ENCODE results near the gene MPP3. TPM values are rescaled to one million over a fixed set of nuclear protein-coding genes. Genes with fewer than 3 reads are reported as not detected.
A peak's percentile ranks its signal among the peaks of the same experiment; 100 is the strongest.
"Not testable (repeated sequence)": the region's sequence is repeated elsewhere in the genome, so short reads cannot be mapped to it uniquely, and the experiment has no call there.

MPP3 gene
- total RNA-seq, 1 experiment from 2014 or later: 4.0 TPM

DNA sequence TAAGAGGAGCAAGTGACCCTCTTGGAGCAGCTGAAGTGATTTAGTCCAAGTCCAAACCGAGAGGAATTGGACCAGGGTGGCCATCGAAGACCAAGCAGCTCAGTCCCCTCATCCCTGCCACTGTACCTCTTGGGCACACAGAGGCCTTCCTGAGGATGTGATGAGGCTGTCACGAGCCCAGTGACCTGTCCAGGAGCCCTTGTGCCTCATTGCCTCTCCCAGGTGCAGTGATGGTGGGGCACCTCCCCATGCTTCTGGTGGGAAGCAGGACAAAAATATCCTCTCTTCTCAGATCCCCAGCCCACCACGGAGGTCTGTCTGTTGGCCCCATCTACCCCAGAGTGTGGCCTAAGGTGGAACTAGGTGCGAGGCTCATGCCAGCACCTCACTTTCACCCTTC is 11.3 kb upstream of the MPP3 start:
- in situ Hi-C loops (cut with HindIII; ENCODE audit: low pct_unique_long_range_greater_than_20kb, low sequenced_read_pairs): no loop called here
- DNase-seq (ENCODE audit: low read depth, low spot score): no peak

DNA sequence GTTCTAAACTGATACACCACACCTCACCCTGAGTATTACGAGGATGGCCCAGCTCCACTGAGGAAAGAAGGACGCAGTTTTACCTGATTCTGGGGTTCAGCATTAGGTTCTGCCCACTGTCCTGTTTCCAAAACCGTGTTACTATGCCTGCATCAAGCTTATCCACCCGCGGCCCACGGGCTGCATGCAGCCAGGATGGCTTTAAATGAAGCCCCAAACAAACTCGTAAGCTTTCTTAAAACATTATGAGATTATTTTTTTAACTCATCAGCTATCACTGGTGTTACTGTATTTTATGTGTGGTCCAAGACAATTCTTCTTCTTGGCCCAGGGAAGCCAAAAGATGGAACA is 10.0 kb upstream of the MPP3 start:
- in situ Hi-C loops (cut with HindIII; ENCODE audit: low pct_unique_long_range_greater_than_20kb, low sequenced_read_pairs): no loop called here
- no peak for DNase-seq (ENCODE audit: low read depth, low spot score)

DNA sequence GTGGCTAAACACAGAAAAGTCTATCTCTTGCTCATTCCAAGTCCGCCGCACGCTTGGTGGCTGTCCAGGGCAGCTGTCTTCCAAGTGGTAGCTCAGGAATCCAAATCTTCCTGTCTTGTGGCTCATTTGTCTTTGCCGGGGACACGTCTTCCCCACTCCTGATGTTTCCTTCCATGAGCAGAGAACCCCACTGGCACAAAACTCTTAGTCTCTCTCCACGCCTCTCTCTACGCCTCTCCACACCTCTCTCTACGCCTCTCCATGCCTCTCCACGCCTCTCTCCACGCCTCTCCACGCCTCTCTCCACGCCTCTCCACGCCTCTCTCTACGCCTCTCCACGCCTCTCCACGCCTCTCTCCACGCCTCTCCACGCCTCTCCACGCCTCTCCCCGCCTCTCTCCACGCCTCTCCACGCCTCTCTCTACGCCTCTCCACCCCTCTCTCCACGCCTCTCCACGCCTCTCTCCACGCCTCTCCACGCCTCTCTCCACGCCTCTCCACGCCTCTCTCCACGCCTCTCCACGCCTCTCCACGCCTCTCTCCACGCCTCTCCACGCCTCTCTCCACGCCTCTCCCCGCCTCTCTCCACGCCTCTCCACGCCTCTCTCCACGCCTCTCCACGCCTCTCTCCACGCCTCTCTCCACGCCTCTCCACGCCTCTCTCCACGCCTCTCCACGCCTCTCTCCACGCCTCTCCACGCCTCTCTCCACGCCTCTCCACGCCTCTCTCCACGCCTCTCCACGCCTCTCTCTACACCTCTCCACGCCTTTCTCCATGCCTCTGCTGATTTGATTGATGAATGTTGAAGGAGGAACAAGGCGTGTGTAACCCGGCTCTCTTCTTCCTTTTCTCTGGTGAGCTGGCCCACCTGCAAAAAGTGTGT is 9.4 kb upstream of the MPP3 start:
- DNase-seq (ENCODE audit: low read depth, low spot score); in situ Hi-C loops (cut with HindIII; ENCODE audit: low pct_unique_long_range_greater_than_20kb, low sequenced_read_pairs): not testable (repeated sequence)

DNA sequence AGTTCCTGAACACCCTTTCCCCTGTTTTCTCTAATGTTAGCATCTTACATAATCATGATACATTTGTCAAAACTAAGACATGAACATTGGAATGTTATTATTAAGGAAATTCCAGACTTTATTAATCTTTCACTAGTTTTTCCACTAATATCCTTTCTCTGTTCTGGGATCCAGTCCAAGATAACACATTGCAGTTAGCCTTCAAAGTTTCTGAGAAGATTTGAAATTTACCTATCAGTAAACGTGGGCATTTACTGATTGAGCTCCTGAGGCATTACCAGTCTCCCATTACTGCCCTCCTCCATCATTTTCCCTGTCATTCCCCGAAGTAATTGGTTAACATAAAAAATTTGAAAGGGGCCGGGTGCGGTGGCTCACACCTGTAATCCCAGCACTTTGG is 8.3 kb upstream of the MPP3 start:
- DNase-seq (ENCODE audit: low read depth, low spot score): no peak
- in situ Hi-C loops (cut with HindIII; ENCODE audit: low pct_unique_long_range_greater_than_20kb, low sequenced_read_pairs): no loop called here

DNA sequence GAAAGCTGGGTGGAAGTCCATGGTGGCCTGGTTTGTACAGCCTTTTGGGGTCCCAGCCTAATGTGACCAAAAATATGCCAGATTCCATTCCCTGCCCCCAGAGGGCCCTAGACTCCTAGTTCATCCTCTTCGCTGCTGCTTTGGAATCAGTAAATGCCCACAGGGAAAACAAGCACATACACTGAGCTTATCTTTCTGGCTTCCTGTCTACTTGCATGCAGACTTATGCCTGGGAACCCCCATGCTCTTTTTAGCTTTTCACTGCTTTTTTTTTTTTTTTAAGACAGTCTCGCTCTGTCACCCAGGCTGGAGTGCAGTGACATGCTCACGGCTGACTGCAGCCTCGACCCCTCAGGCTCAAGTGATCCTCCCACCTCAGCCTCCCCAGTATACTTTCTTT is 7.9 kb upstream of the MPP3 start:
- DNase-seq (ENCODE audit: low read depth, low spot score): peak; percentile 78
- in situ Hi-C loops (cut with HindIII; ENCODE audit: low pct_unique_long_range_greater_than_20kb, low sequenced_read_pairs): no loop called here

DNA sequence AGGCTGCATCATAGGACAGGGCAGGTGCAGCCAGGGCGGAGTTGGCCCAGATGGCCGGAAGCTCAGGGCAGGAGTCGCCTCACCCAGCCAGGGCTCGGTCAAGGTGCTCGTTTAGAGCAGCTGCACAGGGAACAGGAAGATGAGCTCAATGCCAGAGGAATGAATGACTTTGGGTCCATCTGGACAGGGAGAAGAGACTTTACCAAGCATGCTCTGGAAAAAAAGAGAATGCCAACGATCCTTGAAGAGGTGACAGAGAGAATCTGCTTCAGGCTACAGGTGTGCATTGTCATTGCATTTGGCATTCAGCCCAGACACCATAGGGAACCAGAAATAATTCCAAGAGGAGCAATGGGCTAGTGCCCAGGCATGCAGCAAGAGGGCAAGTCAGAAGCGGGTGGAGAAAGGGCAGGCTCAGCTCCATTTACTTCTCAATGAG is 6.7 kb upstream of the MPP3 start:
- DNase-seq (ENCODE audit: low read depth, low spot score): peak; percentile 14

DNA sequence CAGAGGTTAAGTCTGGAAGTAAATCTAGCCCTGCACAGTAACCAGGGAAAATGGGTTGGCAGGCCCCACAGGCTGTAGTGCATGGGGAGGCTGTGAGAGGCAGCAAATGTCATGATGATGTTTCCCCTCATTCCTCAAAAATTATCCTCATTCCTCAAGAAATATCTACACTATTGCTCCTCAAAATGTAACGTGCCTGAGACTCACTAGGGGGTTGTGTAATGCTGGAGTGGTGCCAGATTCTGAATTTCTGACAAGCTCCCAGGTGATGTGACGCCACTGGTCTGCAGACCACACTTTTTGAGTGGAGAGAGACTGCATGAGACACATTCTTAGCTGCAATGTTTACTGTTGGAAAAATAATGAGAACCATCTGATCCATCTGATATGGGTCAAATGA is 1.2 kb upstream of the MPP3 start:
- in situ Hi-C loops (cut with HindIII; ENCODE audit: low pct_unique_long_range_greater_than_20kb, low sequenced_read_pairs): no loop called here
- no peak for DNase-seq (ENCODE audit: low read depth, low spot score)

More for the DNA sequence above, 6.7 kb upstream of the MPP3 start:
- in situ Hi-C loops (cut with HindIII; ENCODE audit: low pct_unique_long_range_greater_than_20kb, low sequenced_read_pairs): no loop called here

DNA sequence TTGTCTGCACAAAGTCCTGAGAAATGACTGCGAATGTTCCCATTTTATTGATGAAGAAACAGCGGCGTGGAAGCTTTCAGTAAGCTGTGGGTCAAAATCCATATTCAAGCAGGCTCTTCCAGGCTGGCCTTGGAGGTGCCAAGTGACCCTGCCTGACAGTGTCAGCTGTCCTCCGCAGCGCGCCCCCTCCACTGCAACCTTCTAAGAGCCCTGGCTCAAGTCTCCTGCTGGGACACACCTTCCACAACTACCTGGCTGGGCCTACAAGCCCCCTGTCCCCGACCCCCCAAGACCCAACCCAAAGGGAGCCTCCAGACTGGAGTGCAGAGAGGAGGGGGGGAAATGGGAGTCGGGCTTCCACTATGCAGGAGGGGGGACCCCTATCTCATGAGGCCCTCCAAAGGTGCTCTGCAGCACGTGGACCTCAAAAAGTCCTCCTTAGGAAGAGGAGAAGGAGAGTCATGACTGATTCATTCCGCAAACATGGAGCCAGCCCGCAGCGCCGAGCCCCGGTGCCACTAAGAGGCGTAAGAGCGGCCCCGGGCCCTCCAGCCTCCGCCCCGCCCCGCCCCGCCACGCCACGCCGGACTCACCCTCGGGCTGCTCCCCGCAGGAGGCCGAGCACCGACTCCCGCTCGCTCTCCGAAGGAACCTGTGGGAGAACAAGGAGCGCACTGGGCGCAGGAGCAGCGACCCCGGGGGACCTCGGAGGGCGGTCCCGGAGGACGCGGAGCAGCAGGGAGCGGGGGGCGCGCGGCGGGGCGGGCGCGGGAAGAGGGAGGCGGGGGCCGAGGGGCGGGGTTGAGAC is 574 bp downstream of the MPP3 start:
- DNase-seq (ENCODE audit: low read depth, low spot score): peak; percentile 37
- in situ Hi-C loops (cut with HindIII; ENCODE audit: low pct_unique_long_range_greater_than_20kb, low sequenced_read_pairs): no loop called here

DNA sequence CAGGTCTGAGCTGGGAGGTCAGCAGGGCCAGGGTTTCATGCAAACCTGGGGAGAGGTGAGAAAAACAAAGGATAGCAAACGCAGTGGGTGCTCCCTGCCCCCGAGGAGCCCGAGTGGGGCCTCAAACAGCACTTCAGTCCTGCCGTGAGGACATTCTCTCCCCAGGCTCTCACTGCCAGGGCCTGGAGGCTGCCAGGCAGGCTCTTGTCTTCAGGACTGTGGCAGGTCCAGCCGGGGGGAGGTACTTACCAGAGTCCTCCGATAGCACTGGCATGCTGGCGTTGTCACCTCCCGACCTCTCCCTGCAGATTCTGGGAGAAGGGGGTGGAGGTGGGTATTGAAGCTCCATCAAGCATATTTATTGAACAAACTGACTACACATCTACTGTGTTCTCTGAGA is 1.3 kb downstream of the MPP3 start:
- in situ Hi-C loops (cut with HindIII; ENCODE audit: low pct_unique_long_range_greater_than_20kb, low sequenced_read_pairs): no loop called here
- DNase-seq (ENCODE audit: low read depth, low spot score): no peak

DNA sequence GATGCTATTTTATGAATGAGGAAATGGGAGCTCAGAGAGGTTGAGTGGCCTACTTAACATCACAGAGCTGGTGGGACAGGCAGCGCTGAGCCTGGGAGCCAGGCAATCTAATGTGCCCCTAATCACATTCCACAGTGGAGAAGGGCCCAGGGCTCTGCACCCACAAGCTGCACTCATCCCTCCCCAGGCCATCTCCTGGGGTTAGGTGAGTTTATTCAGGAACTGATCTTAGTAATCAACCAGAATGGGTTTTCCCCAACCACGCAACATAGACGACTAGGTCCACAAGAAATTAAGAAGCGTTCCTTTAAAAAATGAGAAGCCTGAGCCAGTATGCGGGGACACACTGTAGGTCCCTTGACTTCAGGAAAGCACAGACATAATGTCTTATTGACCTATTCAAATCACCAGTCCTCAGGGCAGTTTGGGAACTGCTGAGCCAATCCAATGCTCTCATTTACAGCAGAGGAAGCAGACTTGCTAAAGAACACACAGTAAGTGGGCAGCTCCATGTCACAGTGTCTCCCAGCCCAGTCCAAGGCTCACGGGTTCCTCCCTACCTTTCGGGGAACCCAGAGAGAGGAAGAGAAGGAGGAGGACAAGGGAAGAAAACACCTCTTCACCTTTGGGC is 2.3 kb downstream of the MPP3 start:
- in situ Hi-C loops (cut with HindIII; ENCODE audit: low pct_unique_long_range_greater_than_20kb, low sequenced_read_pairs): no loop called here
- no peak for DNase-seq (ENCODE audit: low read depth, low spot score)

DNA sequence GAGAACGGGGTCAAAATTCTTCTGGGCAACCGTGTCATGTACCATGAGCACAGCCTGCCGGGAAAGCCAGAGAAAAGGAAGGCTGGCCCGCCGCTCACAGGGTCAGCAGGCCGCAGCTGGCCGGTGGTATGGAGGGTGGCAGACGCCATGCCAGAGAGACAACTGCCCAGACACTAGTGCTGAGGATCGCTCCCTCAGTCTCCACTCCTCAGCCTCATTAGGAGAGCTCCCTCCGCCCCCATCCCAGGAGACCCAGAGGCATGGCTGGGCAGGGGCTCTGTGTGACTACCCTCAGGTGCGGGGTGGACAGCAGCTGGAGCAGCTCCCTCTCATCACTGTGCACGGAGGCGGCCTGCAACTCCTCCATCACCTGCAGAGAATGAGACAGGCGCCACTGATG is 3.2 kb downstream of the MPP3 start:
- DNase-seq (ENCODE audit: low read depth, low spot score): no peak
- in situ Hi-C loops (cut with HindIII; ENCODE audit: low pct_unique_long_range_greater_than_20kb, low sequenced_read_pairs): no loop called here

DNA sequence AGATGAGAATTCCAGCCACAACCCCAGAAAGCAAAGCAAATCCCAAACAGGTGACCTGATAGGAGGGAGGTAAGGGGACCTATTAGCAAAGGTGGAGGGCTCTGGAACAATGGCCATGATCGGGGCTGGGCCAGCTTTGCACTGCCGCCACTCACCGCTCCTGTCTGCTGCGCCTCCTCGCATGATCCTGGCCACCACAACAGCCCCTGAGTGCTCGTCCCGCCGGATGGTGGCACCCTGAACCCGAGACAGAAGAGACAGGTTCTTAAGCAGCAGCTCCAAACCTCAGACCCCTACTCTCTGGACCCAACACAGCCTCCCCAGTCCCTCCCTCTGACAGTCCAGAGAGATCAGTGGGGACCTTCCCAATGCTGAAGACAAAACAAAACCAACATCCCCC is 5.3 kb downstream of the MPP3 start:
- in situ Hi-C loops (cut with HindIII; ENCODE audit: low pct_unique_long_range_greater_than_20kb, low sequenced_read_pairs): no loop called here
- DNase-seq (ENCODE audit: low read depth, low spot score): no peak

DNA sequence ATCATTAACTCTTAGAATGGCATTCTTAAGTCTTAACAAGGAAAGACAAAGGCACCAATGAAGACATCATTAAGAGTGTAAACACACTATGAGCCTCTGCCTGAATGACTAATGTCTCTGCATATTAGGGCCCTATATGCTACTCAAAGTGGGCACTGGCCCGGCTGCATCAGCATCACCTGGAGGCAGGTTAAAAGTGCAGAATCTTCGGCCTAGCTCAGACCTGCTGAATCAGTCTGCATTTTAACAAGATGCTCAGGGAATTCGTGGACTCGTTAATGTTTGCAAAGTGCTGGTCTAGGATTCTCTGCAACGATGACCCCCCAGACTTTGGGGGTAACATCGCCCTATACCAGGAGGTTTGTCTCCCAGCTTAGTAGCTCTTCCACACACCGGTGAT is 6.7 kb downstream of the MPP3 start:
- in situ Hi-C loops (cut with HindIII; ENCODE audit: low pct_unique_long_range_greater_than_20kb, low sequenced_read_pairs): no loop called here
- DNase-seq (ENCODE audit: low read depth, low spot score): no peak

DNA sequence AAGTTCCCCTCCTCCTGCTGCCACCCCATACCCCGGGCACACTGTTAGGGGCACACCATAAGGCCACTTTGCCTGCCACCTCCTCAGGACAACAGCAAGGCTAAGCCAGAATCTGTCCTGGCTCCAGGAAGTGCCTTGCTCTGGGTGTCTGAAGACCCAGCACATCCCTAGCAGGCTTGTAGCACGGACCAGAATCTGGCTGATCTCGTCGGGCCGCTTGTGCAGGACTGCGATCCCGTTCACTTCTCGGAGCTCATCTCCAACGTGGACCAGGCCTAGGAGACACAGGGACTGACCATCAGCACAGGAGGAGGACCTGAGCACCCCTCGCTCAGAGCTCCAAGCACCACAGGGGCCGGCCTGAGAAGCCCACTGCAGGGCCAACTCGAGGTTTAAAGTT is 7.4 kb downstream of the MPP3 start:
- in situ Hi-C loops (cut with HindIII; ENCODE audit: low pct_unique_long_range_greater_than_20kb, low sequenced_read_pairs): no loop called here
- no peak for DNase-seq (ENCODE audit: low read depth, low spot score)

DNA sequence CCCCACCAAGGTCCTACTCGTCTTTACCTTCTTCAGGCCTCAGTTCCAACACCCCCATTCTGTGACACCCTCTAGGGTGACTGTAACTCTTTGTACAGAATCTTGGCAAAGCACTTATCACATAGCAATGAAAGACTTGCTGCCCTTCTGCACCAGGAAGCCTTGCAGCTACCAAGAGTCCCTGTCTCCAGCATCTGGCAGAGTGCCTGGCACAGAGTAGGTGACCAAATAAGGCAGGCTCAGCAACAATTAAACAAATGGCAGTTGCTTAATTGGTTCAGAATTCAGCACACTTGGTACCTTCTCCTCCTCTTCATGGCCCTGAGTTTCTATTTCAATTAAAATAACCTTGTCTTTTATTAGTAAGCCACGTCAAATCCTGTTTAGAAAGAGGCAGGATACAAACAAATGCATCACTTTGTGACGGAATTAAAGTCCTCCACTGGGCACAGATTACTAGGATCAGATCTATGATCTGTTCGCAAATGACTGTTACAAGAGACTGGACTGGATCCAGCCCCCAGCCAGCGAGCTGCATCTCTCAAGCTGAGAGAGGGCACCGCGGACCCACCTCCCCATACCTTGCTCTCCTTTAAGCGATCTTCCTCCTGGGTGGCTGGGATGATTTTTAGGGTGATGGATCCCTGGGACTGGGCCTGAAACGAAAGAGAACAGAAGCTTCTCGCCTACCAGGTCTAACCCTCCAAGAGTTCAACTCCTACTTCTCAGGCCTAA is 9.4 kb downstream of the MPP3 start:
- in situ Hi-C loops (cut with HindIII; ENCODE audit: low pct_unique_long_range_greater_than_20kb, low sequenced_read_pairs): no loop called here

DNA sequence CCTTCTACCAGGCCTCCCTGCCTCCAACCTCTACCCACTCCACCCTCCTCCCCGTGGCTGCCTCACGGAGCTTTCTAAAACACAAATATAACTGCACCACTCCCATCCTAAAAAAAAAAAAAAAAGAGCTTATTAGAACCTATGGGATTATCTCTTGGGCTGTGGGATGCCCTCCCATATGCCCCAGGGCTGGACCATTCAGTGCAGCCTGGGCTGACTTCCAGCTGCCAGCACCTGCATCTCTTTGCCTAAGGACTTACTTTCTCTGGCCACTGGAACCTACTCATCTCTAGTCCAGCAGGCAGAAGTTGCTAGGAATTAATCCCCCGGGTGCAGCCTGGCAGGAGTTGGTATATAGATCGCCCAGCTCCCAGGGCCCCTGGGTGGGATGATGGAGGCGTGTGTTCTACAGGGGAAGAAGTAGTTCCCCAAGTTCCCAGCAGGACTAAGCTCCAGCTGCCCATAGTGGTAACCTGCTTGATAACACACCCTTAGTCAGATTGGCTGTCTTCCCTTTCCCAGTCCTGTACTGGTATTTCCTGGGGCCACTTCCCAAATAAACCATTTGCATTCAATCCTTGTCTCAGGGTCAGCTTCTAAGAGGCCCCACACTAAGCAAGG is 10.3 kb downstream of the MPP3 start:
- DNase-seq (ENCODE audit: low read depth, low spot score): no peak
- in situ Hi-C loops (cut with HindIII; ENCODE audit: low pct_unique_long_range_greater_than_20kb, low sequenced_read_pairs): no loop called here

More for the DNA sequence above, 9.4 kb downstream of the MPP3 start:
- DNase-seq (ENCODE audit: low read depth, low spot score): no peak

DNA sequence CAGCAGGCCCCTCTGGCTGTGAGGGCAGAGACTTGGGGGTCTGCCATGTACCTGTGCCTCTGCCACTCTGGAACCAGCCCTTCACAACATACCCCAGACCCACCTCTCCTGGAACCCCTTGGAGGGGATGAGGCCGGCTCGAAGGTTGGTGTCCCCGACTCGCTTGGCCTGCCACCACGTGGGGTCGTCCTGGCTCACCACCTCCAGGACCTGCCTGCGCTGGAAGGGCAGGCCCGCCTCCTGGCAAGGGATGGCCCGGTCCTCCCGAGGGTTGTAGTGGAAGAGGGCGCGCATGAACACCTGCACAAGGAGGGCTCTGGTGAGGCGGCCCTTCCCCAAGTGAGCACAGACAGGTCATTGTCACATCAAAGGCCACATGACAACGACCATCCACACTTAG is 12.2 kb downstream of the MPP3 start:
- in situ Hi-C loops (cut with HindIII; ENCODE audit: low pct_unique_long_range_greater_than_20kb, low sequenced_read_pairs): no loop called here
- DNase-seq (ENCODE audit: low read depth, low spot score): no peak

Data from SK-MEL-5 (cell line).